H1 (cell line): ENCODE data around the gene OR8I2. TPM values are rescaled to one million over a fixed set of nuclear protein-coding genes. Genes with fewer than 3 reads are reported as not detected.

Experiments
- CTCF ChIA-PET: fragments of 300-600 bp; sonication (Branson Sonifier 250); formaldehyde crosslinking; loops from one replicate; lab custom pipeline; 2021; ENCODE audit not compliant: partially characterized antibody; lab: Charles Lee
- POLR2A ChIA-PET: fragments of 300-600 bp; sonication (Branson Sonifier 250); formaldehyde crosslinking; loops from one replicate; lab custom pipeline; 2021; ENCODE audit warnings: inconsistent platforms; ENCODE audit not compliant: partially characterized antibody; lab: Charles Lee
- DNase-seq, 2 experiments: peaks; one replicate each; pipeline versions ENCODE4 v3.0.0 to v3.0.0-alpha.2; 2010 to 2022; ENCODE audit warnings: low spot score in 2 of 2, low read depth in 1 of 2, mixed read lengths in 1 of 2
- FAIRE-seq: peaks from 2 replicates; lab custom pipeline; 2011; peaks lifted over from hg19 to GRCh38; lab: Jason Lieb, UNC
- H2AFZ ChIP-seq: 2 replicates; pipeline ENCODE4 v1.8.1; 2012; ENCODE audit warnings: low read length, inconsistent platforms
- H2AK5ac ChIP-seq: 2 replicates; pipeline ENCODE4 v1.6.1; 2013; ENCODE audit warnings: low read depth, low read length
- H2BK120ac ChIP-seq: replicated peaks from 2 replicates; pipeline ENCODE3; 2013; ENCODE audit warnings: low read depth, low read length, inconsistent platforms
- H2BK12ac ChIP-seq: 2 replicates; pipeline ENCODE4 v1.6.1; 2013; ENCODE audit warnings: low read depth, low read length
- H2BK15ac ChIP-seq: 2 replicates; pipeline ENCODE4 v1.6.1; 2013; ENCODE audit warnings: low read length
- H2BK20ac ChIP-seq: 2 replicates; pipeline ENCODE4 v1.6.1; 2013; ENCODE audit warnings: low read length
- H2BK5ac ChIP-seq: 2 replicates; pipeline ENCODE4 v1.6.1; 2013; ENCODE audit warnings: low read depth, low read length
- H3K14ac ChIP-seq: 2 replicates; pipeline ENCODE4 v1.6.1; 2013; ENCODE audit warnings: inconsistent platforms; ENCODE audit not compliant: insufficient read length
- H3K18ac ChIP-seq: 2 replicates; pipeline ENCODE4 v1.6.1; 2013; ENCODE audit warnings: low read length; ENCODE audit errors: extremely low read depth
- H3K23ac ChIP-seq: 2 replicates; pipeline ENCODE4 v1.6.1; 2013; ENCODE audit warnings: inconsistent platforms; ENCODE audit not compliant: insufficient read length
- H3K23me2 ChIP-seq: 2 replicates; pipeline ENCODE4 v1.6.1; 2013; ENCODE audit warnings: low read depth, low read length
- H3K27ac ChIP-seq: 2 replicates; pipeline ENCODE4 v1.6.1; 2011; ENCODE audit warnings: low read depth, low read length, inconsistent platforms
- H3K27me3 ChIP-seq, 4 experiments: replicated peaks in 1 of 4; 1 replicate in 1 of 4; 2 replicates in 3 of 4; pipeline versions ENCODE4 v1.6.1 to v1.8.1; 2011 to 2013; ENCODE audit warnings: low read length in 3 of 4, mild to moderate bottlenecking in 3 of 4, inconsistent platforms in 2 of 4, mixed read lengths in 2 of 4, moderate library complexity in 1 of 4; ENCODE audit not compliant: control insufficient read depth in 3 of 4, insufficient read depth in 3 of 4; ENCODE audit errors: extremely low read depth in 1 of 4
- H3K36me3 ChIP-seq, 4 experiments: 2 replicates each; pipeline versions ENCODE4 v1.6.1 to v1.8.1; 2011 to 2013; ENCODE audit warnings: mild to moderate bottlenecking in 4 of 4, low read length in 3 of 4, moderate library complexity in 2 of 4, control low read depth in 1 of 4, inconsistent platforms in 1 of 4; ENCODE audit not compliant: insufficient read depth in 4 of 4, control insufficient read depth in 2 of 4
- H3K4ac ChIP-seq: replicated peaks from 2 replicates; pipeline ENCODE3; 2013; ENCODE audit warnings: low read length, low read depth, mixed read lengths, inconsistent platforms; ENCODE audit not compliant: insufficient read length
- H3K4me1 ChIP-seq, 4 experiments: replicated peaks in 1 of 4; 1 replicate in 1 of 4; 2 replicates in 3 of 4; pipeline versions ENCODE4 v1.6.1 to v1.8.1; 2011 to 2013; ENCODE audit warnings: low read length in 3 of 4, inconsistent platforms in 2 of 4, mixed read lengths in 1 of 4; ENCODE audit not compliant: insufficient read depth in 4 of 4, control insufficient read depth in 3 of 4
- H3K4me2 ChIP-seq, 2 experiments: 2 replicates each; pipeline versions ENCODE4 v1.6.1 to v1.8.1; 2011 to 2013; ENCODE audit warnings: low read depth in 2 of 2, low read length in 2 of 2, control low read depth in 1 of 2, inconsistent platforms in 1 of 2, mild to moderate bottlenecking in 1 of 2; ENCODE audit not compliant: insufficient read depth in 1 of 2
- H3K4me3 ChIP-seq, 4 experiments: fragments of 200-600, 300-600 bp in 1 of 4; sonication (generic), shearing (Covaris generic), sonication (Bioruptor Twin) in 1 of 4; 2 replicates each; pipeline versions ENCODE4 v1.5.1 to v1.8.1; 2011 to 2016; ENCODE audit warnings: low read length in 4 of 4, low read depth in 3 of 4, control low read depth in 2 of 4, inconsistent platforms in 2 of 4, mild to moderate bottlenecking in 2 of 4, mixed read lengths in 1 of 4, moderate library complexity in 1 of 4; ENCODE audit not compliant: insufficient read depth in 2 of 4; ENCODE audit errors: extremely low read depth in 1 of 4
- H3K56ac ChIP-seq: replicated peaks from 2 replicates; pipeline ENCODE3; 2013; ENCODE audit warnings: low read depth, mild to moderate bottlenecking, mixed read lengths, low read length, inconsistent platforms; ENCODE audit not compliant: insufficient read length
- H3K79me1 ChIP-seq: 2 replicates; pipeline ENCODE4 v1.6.1; 2013; ENCODE audit warnings: low read depth, low read length, control low read depth
- H3K79me2 ChIP-seq, 2 experiments: 2 replicates each; pipeline versions ENCODE4 v1.6.1 to v1.8.1; 2012 to 2013; ENCODE audit warnings: low read length in 2 of 2, mild to moderate bottlenecking in 2 of 2, inconsistent platforms in 1 of 2; ENCODE audit not compliant: insufficient read depth in 2 of 2, control insufficient read depth in 1 of 2
- H3K9ac ChIP-seq, 4 experiments: replicated peaks in 1 of 4; 1 replicate in 1 of 4; 2 replicates in 3 of 4; pipeline versions ENCODE4 v1.6.1 to v1.8.1; 2011 to 2013; ENCODE audit warnings: low read depth in 3 of 4, low read length in 3 of 4, control low read depth in 2 of 4, mild to moderate bottlenecking in 2 of 4, moderate library complexity in 2 of 4, inconsistent platforms in 1 of 4; ENCODE audit errors: extremely low read depth in 1 of 4
- H3K9me3 ChIP-seq, 2 experiments: 2 replicates each; pipeline versions ENCODE4 v1.6.1 to v1.8.1; 2012 to 2013; ENCODE audit warnings: mild to moderate bottlenecking in 2 of 2, moderate library complexity in 2 of 2, control low read depth in 1 of 2, inconsistent platforms in 1 of 2, low read depth in 1 of 2, low read length in 1 of 2, mixed read lengths in 1 of 2; ENCODE audit not compliant: insufficient read depth in 2 of 2
- H4K20me1 ChIP-seq, 2 experiments: replicated peaks in 1 of 2; 2 replicates each; pipeline versions ENCODE3 to v1.8.1; 2011 to 2013; ENCODE audit warnings: inconsistent platforms in 2 of 2, low read length in 2 of 2, mild to moderate bottlenecking in 1 of 2; ENCODE audit not compliant: insufficient read depth in 2 of 2, control insufficient read depth in 1 of 2
- H4K5ac ChIP-seq: 2 replicates; pipeline ENCODE4 v1.6.1; 2013; ENCODE audit warnings: low read length, low read depth, mixed read lengths, inconsistent platforms; ENCODE audit not compliant: insufficient read length
- H4K8ac ChIP-seq: 2 replicates; pipeline ENCODE4 v1.8.0; 2013; ENCODE audit warnings: mild to moderate bottlenecking, moderate library complexity, low read length, inconsistent platforms; ENCODE audit not compliant: insufficient read depth; ENCODE audit errors: extremely low read depth
- H4K91ac ChIP-seq: replicated peaks from 2 replicates; pipeline ENCODE3; 2013; ENCODE audit warnings: low read length, mixed read lengths, inconsistent platforms; ENCODE audit not compliant: insufficient read length
- CBX8 ChIP-seq: fragments of 300-800, 300-1000 bp; sonication (generic); IDR thresholded peaks from 2 replicates; pipeline ENCODE4 v1.7.1; 2016; ENCODE audit warnings: low read depth, low read length, borderline replicate concordance
- CEBPB ChIP-seq: IDR thresholded peaks from 2 replicates; pipeline ENCODE4 v1.6.1; 2012; ENCODE audit warnings: low read depth, low read length
- JUN ChIP-seq: IDR thresholded peaks from 2 replicates; pipeline ENCODE4 v1.6.1; 2011; ENCODE audit warnings: low read depth, mild to moderate bottlenecking, improper control_type of control experiment, low read length
- KDM5A ChIP-seq: fragments of 200-600 bp; IDR thresholded peaks from 2 replicates; pipeline ENCODE4 v1.7.1; 2012; ENCODE audit warnings: mild to moderate bottlenecking, low read length, inconsistent platforms, mixed read lengths
- TCF12 ChIP-seq: IDR thresholded peaks from 2 replicates; pipeline ENCODE4 v1.6.1; 2011; ENCODE audit warnings: low read depth, mild to moderate bottlenecking, low read length
- YY1 ChIP-seq: IDR thresholded peaks from 2 replicates; pipeline ENCODE4 v1.6.1; 2011; ENCODE audit warnings: low read depth, mild to moderate bottlenecking, low read length
- WGBS, 2 experiments: shearing (Covaris generic) in 1 of 2; methylation state at CpG; one replicate each; pipeline versions ENCODE4 v1.1.6 to v1.1.7; 2013 to 2015; ENCODE audit warnings: low lambda C conversion rate in 2 of 2, mixed read lengths in 2 of 2, inconsistent platforms in 1 of 2, low coverage in 1 of 2, missing lambda C conversion rate in 1 of 2; ENCODE audit not compliant: insufficient replicate concordance in 2 of 2, insufficient coverage in 1 of 2, insufficient read length in 1 of 2; ENCODE audit errors: extremely low coverage in 1 of 2, missing lambda C conversion rate in 1 of 2; 5-methylcytosine and 5-hydroxymethylcytosine counted together
- polyA plus RNA-seq, 7 experiments: library from polyadenylated mRNA; depleted of rRNA in 3 of 7; stranded (reverse) in 5 of 7; unstranded in 2 of 7; fragments of >200 nt in 5 of 7; fragments of 200-250 nt in 2 of 7; gene quantifications; 1 replicate in 5 of 7; 2 replicates in 1 of 7; 4 replicates in 1 of 7; pipeline versions ENCODE4 v1.2.1 to v1.2.3, GENCODE V29; 2011 to 2013; ENCODE audit warnings: missing spikeins in 2 of 7, mixed read lengths in 2 of 7
- total RNA-seq: library from RNA; stranded (reverse); fragmentation: NEBNext Ultra II Directional; extraction: Animal tissue kit (Norgen Biotek cat#: 25700); gene quantifications from 2 replicates; pipeline ENCODE4 v1.2.1, GENCODE V29; 2021

OR8I2 gene
- total and polyA plus RNA-seq, 2 of the 8 experiments (the other 6 are each of a cell fraction or from before 2014, with no cell fraction given): not detected

DNA sequence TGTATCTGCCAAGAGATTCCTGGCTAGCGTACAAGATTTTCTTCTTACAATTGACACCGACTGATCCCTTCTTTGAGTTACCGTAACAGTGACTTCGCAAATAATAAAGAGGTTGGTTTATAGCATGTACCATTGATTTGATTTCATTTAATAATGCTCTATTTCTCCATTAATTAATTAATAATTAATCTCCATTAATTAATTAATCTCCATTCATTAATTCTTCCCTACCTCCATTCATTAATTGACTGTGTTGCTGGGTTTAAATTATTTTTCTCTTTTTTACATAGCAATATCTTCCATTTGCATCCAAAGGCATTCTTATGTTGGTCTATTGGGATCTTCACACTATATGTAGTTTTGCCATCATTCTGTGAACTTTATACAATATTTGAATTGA is 44.6 kb upstream of the OR8I2 start:
- H3K4me3 ChIP-seq: no peak overlapping the region
- H3K18ac ChIP-seq: no peak overlapping the region
- no peaks in the 10 kb centered on the region for H4K20me1 ChIP-seq
- no peak overlapping the region for H3K14ac ChIP-seq
- no peaks in the 10 kb centered on the region for H3K36me3 ChIP-seq
- DNase-seq (no peak), FAIRE-seq (no peak)
- POLR2A ChIA-PET: no interaction called here
- H2AFZ ChIP-seq: no peak overlapping the region
- no peaks in the 10 kb centered on the region for H3K27me3 ChIP-seq
- no peak overlapping the region for H2BK12ac ChIP-seq
- H2BK120ac ChIP-seq: no peak overlapping the region
- no peak overlapping the region for H3K27ac ChIP-seq
- no peak overlapping the region for H4K91ac ChIP-seq
- no peak overlapping the region for H4K5ac ChIP-seq
- H3K23ac ChIP-seq: no peak overlapping the region
- CTCF ChIA-PET: no interaction called here
- H3K79me1 ChIP-seq: no peaks in the 10 kb centered on the region
- H2BK5ac ChIP-seq: no peak overlapping the region
- TF ChIP-seq CBX8 (no peak), YY1 (no peak), TCF12 (no peak), JUN (no peak), KDM5A (no peak), CEBPB (no peak)
- H3K9ac ChIP-seq: no peak overlapping the region
- H3K79me2 ChIP-seq: no peaks in the 10 kb centered on the region
- H2AK5ac ChIP-seq: no peak overlapping the region
- WGBS, 2 experiments: 73% methylated on average over 4 of the region's 4 CpGs; no CpG with 5 or more reads in 1 of the 2 experiments
- no peak overlapping the region for H3K56ac ChIP-seq
- no peak overlapping the region for H3K4me2 ChIP-seq
- no peaks in the 10 kb centered on the region for H3K9me3 ChIP-seq
- H4K8ac ChIP-seq: no peak overlapping the region
- H2BK15ac ChIP-seq: no peak overlapping the region
- H2BK20ac ChIP-seq: no peak overlapping the region
- no peaks in the 10 kb centered on the region for H3K23me2 ChIP-seq
- no peak overlapping the region for H3K4ac ChIP-seq
- no peaks in the 10 kb centered on the region for H3K4me1 ChIP-seq
